Neural progenitor cell (in vitro differentiated cells): ENCODE data around the gene CETN3.
"Not testable (repeated sequence)": the region's sequence is repeated elsewhere in the genome, so short reads cannot be mapped to it uniquely, and the experiment has no call there.

Experiments
- EZH2 ChIP-seq: fragments of 200-600 bp; sonication (generic); IDR thresholded peaks from 2 replicates; pipeline ENCODE4 v1.6.1; 2017; ENCODE audit warnings: antibody characterized with exemption, mild to moderate bottlenecking, moderate library complexity
- TF ChIP-seq, protein P1 (sequence below): fragments of 200-600 bp; sonication (generic); IDR thresholded peaks from 2 replicates; pipeline ENCODE4 v1.5.1; 2017; ENCODE audit warnings: antibody characterized with exemption, mild to moderate bottlenecking

DNA sequence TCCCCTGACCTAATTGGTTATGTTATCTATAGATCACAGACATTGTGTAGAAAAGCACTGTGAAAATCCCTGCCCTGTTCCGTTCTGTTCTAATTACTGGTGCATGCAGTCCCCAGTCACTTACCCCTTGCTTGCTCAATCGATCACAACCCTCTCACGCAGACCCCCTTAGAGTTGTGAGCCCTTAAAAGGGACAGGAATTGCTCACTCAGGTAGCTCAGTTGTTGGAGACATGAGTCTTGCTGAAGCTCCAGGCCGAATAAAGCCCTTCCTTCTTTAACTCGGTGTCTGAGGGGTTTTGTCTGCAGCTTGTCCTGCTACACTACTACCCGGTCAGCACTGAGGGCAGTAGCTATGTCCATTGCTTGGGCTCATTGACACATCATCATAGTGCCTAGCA is 65.8 kb downstream of the CETN3 start:
- TF ChIP-seq, protein P1, sequence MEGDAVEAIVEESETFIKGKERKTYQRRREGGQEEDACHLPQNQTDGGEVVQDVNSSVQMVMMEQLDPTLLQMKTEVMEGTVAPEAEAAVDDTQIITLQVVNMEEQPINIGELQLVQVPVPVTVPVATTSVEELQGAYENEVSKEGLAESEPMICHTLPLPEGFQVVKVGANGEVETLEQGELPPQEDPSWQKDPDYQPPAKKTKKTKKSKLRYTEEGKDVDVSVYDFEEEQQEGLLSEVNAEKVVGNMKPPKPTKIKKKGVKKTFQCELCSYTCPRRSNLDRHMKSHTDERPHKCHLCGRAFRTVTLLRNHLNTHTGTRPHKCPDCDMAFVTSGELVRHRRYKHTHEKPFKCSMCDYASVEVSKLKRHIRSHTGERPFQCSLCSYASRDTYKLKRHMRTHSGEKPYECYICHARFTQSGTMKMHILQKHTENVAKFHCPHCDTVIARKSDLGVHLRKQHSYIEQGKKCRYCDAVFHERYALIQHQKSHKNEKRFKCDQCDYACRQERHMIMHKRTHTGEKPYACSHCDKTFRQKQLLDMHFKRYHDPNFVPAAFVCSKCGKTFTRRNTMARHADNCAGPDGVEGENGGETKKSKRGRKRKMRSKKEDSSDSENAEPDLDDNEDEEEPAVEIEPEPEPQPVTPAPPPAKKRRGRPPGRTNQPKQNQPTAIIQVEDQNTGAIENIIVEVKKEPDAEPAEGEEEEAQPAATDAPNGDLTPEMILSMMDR, result not testable (repeated sequence)
- TF ChIP-seq EZH2, result not testable (repeated sequence)
